HepG2 (cell line): ENCODE results near the gene PTPN14. TPM values are rescaled to one million over a fixed set of nuclear protein-coding genes. Genes with fewer than 3 reads are reported as not detected.

Experiments used
- ATAC-seq: fragments of 200-7000 bp; cut with Tn5 transposase; 3 replicates; pipeline ENCODE4 v1.9.1; 2020; ENCODE audit warnings: mild to moderate bottlenecking, moderate library complexity
- BruUV-seq: library from RNA; stranded (reverse); fragments of 400-500 nt; replicated peaks from 2 replicates; lab custom pipeline; 2021; lab: Mats Ljungman, UMichigan
- CTCF ChIA-PET: fragments of 300-600 bp; formaldehyde crosslinking; extraction: SDS; loops from one replicate; lab custom pipeline; 2021; ENCODE audit warnings: low total read pairs, inconsistent platforms, low intra/inter-chr PET ratio; lab: Yijun Ruan, JAX
- POLR2A ChIA-PET: fragments of 350-600 bp; sonication (Branson Sonifier 250); formaldehyde crosslinking; loops from one replicate; lab custom pipeline; 2020; ENCODE audit warnings: antibody characterized with exemption, inconsistent platforms; lab: Yijun Ruan, JAX
- DNase-seq: peaks from one replicate; pipeline ENCODE4 v3.0.0-alpha.2; 2015; ENCODE audit warnings: low spot score
- FAIRE-seq: peaks from 3 replicates; lab custom pipeline; 2011; peaks lifted over from hg19 to GRCh38; lab: Jason Lieb, UNC
- H2AFZ ChIP-seq: one replicate; pipeline ENCODE4 v1.6.1; 2011; ENCODE audit warnings: low read length, inconsistent platforms
- H3K27ac ChIP-seq: fragments of 300-600 bp; 3 replicates; pipeline ENCODE4 v1.8.0; 2011; ENCODE audit warnings: mixed run types, mild to moderate bottlenecking, mixed read lengths, low read length, inconsistent platforms; ENCODE audit not compliant: insufficient read depth; ENCODE audit errors: extremely low read length
- H3K27me3 ChIP-seq, 2 experiments: fragments of 200-600 bp in 1 of 2; 2 replicates in 1 of 2; 3 replicates in 1 of 2; pipeline versions ENCODE4 v1.6.0 to v1.8.0; 2011; ENCODE audit warnings: low read length in 2 of 2, mild to moderate bottlenecking in 2 of 2, moderate library complexity in 2 of 2, inconsistent platforms in 1 of 2; ENCODE audit not compliant: insufficient read depth in 2 of 2, control insufficient read depth in 1 of 2
- H3K36me3 ChIP-seq, 2 experiments: fragments of 200-600 bp in 1 of 2; replicated peaks in 1 of 2; 2 replicates in 1 of 2; 3 replicates in 1 of 2; pipeline versions ENCODE4 v1.5.1 to v1.8.0; 2011; ENCODE audit warnings: low read length in 2 of 2, inconsistent platforms in 1 of 2; ENCODE audit not compliant: insufficient read depth in 2 of 2, control insufficient read depth in 1 of 2
- H3K4me1 ChIP-seq: 2 replicates; pipeline ENCODE4 v1.5.1; 2012; ENCODE audit warnings: low read length, inconsistent platforms; ENCODE audit not compliant: insufficient read depth
- H3K4me2 ChIP-seq: 2 replicates; pipeline ENCODE4 v1.6.0; 2011; ENCODE audit warnings: low read depth, low read length, inconsistent platforms
- H3K4me3 ChIP-seq, 3 experiments: fragments of 200-600 bp in 1 of 3; sonication (generic), shearing (Covaris generic) in 1 of 3; replicated peaks in 1 of 3; 2 replicates each; pipeline ENCODE4 v1.5.1; 2011 to 2016; ENCODE audit warnings: low read length in 3 of 3, inconsistent platforms in 2 of 3, low read depth in 2 of 3, mild to moderate bottlenecking in 2 of 3, control low read depth in 1 of 3, mixed read lengths in 1 of 3; ENCODE audit not compliant: insufficient read depth in 1 of 3
- H3K79me2 ChIP-seq: one replicate; pipeline ENCODE4 v1.6.1; 2011; ENCODE audit warnings: low read length, inconsistent platforms; ENCODE audit not compliant: insufficient read depth
- H3K9ac ChIP-seq: 2 replicates; pipeline ENCODE4 v1.6.0; 2011; ENCODE audit warnings: mild to moderate bottlenecking, low read depth, low read length, inconsistent platforms; ENCODE audit not compliant: insufficient read depth
- H3K9me3 ChIP-seq: 2 replicates; pipeline ENCODE4 v1.5.1; 2012; ENCODE audit warnings: mild to moderate bottlenecking, low read length
- H4K20me1 ChIP-seq: 2 replicates; pipeline ENCODE4 v1.6.0; 2011; ENCODE audit warnings: inconsistent platforms, mild to moderate bottlenecking, low read length, moderate library complexity; ENCODE audit not compliant: insufficient read depth
- DR1 ChIP-seq: sonication (generic); formaldehyde crosslinking; IDR thresholded peaks from 2 replicates; pipeline ENCODE4 v1.8.0; 2021; ENCODE audit warnings: mild to moderate bottlenecking, missing genetic modification reagents, inconsistent platforms
- ESRRA ChIP-seq: sonication (generic); formaldehyde crosslinking; IDR thresholded peaks from 2 replicates; pipeline ENCODE4 v1.5.1; 2020; ENCODE audit warnings: mild to moderate bottlenecking, low read depth, missing genetic modification reagents
- IKZF4 ChIP-seq: sonication (generic); formaldehyde crosslinking; IDR thresholded peaks from 2 replicates; pipeline ENCODE4 v1.5.1; 2020; ENCODE audit warnings: borderline replicate concordance, mild to moderate bottlenecking, low read depth, missing genetic modification reagents; ENCODE audit errors: not compliant biosample characterization
- KDM3A ChIP-seq: IDR thresholded peaks from 2 replicates; pipeline ENCODE4 v1.6.1; 2018; ENCODE audit warnings: low read depth, missing compliant biosample characterization
- MEF2D ChIP-seq: sonication (generic); formaldehyde crosslinking; IDR thresholded peaks from 2 replicates; pipeline ENCODE4 v1.5.1; 2020; ENCODE audit warnings: mild to moderate bottlenecking, missing genetic modification reagents
- MIXL1 ChIP-seq: IDR thresholded peaks from 2 replicates; pipeline ENCODE4 v1.6.1; 2016
- MYNN ChIP-seq: sonication (generic); formaldehyde crosslinking; IDR thresholded peaks from 2 replicates; pipeline ENCODE4 v1.4.0; 2020; ENCODE audit warnings: mild to moderate bottlenecking, low read depth, missing genetic modification reagents
- SALL1 ChIP-seq: sonication (generic); formaldehyde crosslinking; IDR thresholded peaks from 2 replicates; pipeline ENCODE4 v1.8.0; 2022; ENCODE audit warnings: mild to moderate bottlenecking, missing genetic modification reagents
- THAP11 ChIP-seq: IDR thresholded peaks from 2 replicates; pipeline ENCODE4 v1.6.1; 2016; ENCODE audit warnings: missing biosample characterization, missing genetic modification reagents
- WIZ ChIP-seq: sonication (generic); formaldehyde crosslinking; IDR thresholded peaks from 2 replicates; pipeline ENCODE4 v1.5.1; 2020; ENCODE audit warnings: mild to moderate bottlenecking, missing genetic modification reagents
- ZKSCAN5 ChIP-seq: sonication (generic); formaldehyde crosslinking; IDR thresholded peaks from 2 replicates; pipeline ENCODE4 v1.5.1; 2020; ENCODE audit warnings: mild to moderate bottlenecking, missing genetic modification reagents
- ZNF33A ChIP-seq: sonication (generic); formaldehyde crosslinking; IDR thresholded peaks from 2 replicates; pipeline ENCODE4 v1.5.1; 2020; ENCODE audit warnings: missing genetic modification reagents, mild to moderate bottlenecking, moderate library complexity, borderline replicate concordance
- ZNF460 ChIP-seq: sonication (generic); formaldehyde crosslinking; IDR thresholded peaks from 2 replicates; pipeline ENCODE4 v1.5.1; 2020; ENCODE audit warnings: missing genetic modification reagents, mild to moderate bottlenecking, borderline replicate concordance
- ZNF652 ChIP-seq: IDR thresholded peaks from 2 replicates; pipeline ENCODE4 v1.6.1; 2016; ENCODE audit warnings: low read depth, borderline replicate concordance
- WGBS: methylation state at CpG from one replicate; pipeline ENCODE4 v1.1.6; 2017; ENCODE audit warnings: low lambda C conversion rate; 5-methylcytosine and 5-hydroxymethylcytosine counted together
- in situ Hi-C: cut with HindIII; loops from 2 replicates; pipeline ENCODE4 v1.10.0; 2017; ENCODE audit warnings: low pct_unique_long_range_greater_than_20kb; ENCODE audit not compliant: extremely low pct_ligation_motif_present
- intact Hi-C: fragments of 100-400 bp; cut with micrococcal nuclease; formaldehyde crosslinking; loops from one replicate; pipeline ENCODE4 v1.10.0; 2022; ENCODE audit not compliant: unreplicated experiment
- polyA plus RNA-seq, 8 experiments: library from polyadenylated mRNA; depleted of rRNA in 3 of 8; stranded (reverse) in 7 of 8; unstranded in 1 of 8; fragments of >200 nt; fragmentation: Illumina TruSeq in 4 of 8; extraction: Trizol in 4 of 8; gene quantifications; 2 replicates each; pipeline versions ENCODE4 v1.2.1 to v1.2.3, GENCODE V29; 2011 to 2016; ENCODE audit warnings: low read depth in 4 of 8, missing spikeins in 1 of 8, mixed read lengths in 1 of 8; ENCODE audit not compliant: insufficient read depth in 1 of 8
- total RNA-seq, 5 experiments: library from RNA; depleted of rRNA; stranded (reverse); fragments of >200 nt; fragmentation: Illumina TruSeq; extraction: Trizol; gene quantifications; 2 replicates each; pipeline ENCODE4 v1.2.3, GENCODE V29; 2016; ENCODE audit warnings: low read depth in 1 of 5

Gene PTPN14
- total and polyA plus RNA-seq, 2 of the 13 experiments (the other 11 are each of a cell fraction or from before 2014, with no cell fraction given): 3.9 to 4.7 TPM

GRCh38 chr1:214553142-214553710 lies 1.8 kb upstream of the PTPN14 start:
- no peak for DNase-seq
- no peak for ATAC-seq
- H4K20me1 ChIP-seq: no peaks in the 10 kb centered on the region
- 88% methylated on average over 5 of the region's 5 CpGs for WGBS
- H3K79me2 ChIP-seq: peaks cover 5% of the 10 kb centered on the region
- H3K36me3 ChIP-seq: no peaks in the 10 kb centered on the region
- H3K27me3 ChIP-seq: peaks cover 0 to 4% of the 10 kb centered on the region in 2 experiments; a peak in 2 of 5 replicates
- no peak overlapping the region for H3K4me2 ChIP-seq
- no peak overlapping the region for H3K27ac ChIP-seq
- TF ChIP-seq ZNF33A (CRISPR knock-in tag) (no peak), THAP11 (CRISPR knock-in tag) (no peak), ZNF652 (CRISPR knock-in tag) (no peak), ZNF460 (no peak), WIZ (CRISPR knock-in tag) (no peak), MEF2D (CRISPR knock-in tag) (no peak), DR1 (no peak), IKZF4 (CRISPR knock-in tag) (no peak), MYNN (CRISPR knock-in tag) (no peak), SALL1 (CRISPR knock-in tag) (no peak), ZKSCAN5 (CRISPR knock-in tag) (no peak), MIXL1 (CRISPR knock-in tag) (no peak), KDM3A (CRISPR knock-in tag) (no peak), ESRRA (CRISPR knock-in tag) (no peak)
- in situ Hi-C loops: loop anchor here (5.0 kb wide), 1 partner anchor 46 kb away; no protein-coding TSS in a partner anchor
- no peaks in the 10 kb centered on the region for H3K9me3 ChIP-seq
- no peak for FAIRE-seq
- peaks cover 50% of the 10 kb centered on the region for H3K4me1 ChIP-seq
- intact Hi-C loops: loop anchor here (5.0 kb wide), 1 partner anchor 91 kb away; no protein-coding TSS in a partner anchor
- H3K9ac ChIP-seq: no peak overlapping the region
- CTCF ChIA-PET: no interaction called here
- POLR2A ChIA-PET: interaction anchor here (1.8 kb wide), 1 partner anchor 12 kb away, joined by 6 read pairs; no protein-coding TSS in a partner anchor
- no peak overlapping the region for H2AFZ ChIP-seq
- no TSS peak for BruUV-seq
- no peak overlapping the region for H3K4me3 ChIP-seq
